K562 (cell line): Measurements from ENCODE around the gene LINC00305. TPM values are rescaled to one million over a fixed set of nuclear protein-coding genes. Genes with fewer than 3 reads are reported as not detected.

Source experiments
- ATAC-seq: fragments of 200-7000 bp; cut with Tn5 transposase; 3 replicates; pipeline ENCODE4 v1.9.1; 2020; ENCODE audit warnings: moderate library complexity
- BruUV-seq: library from RNA; stranded (reverse); fragments of 400-500 nt; replicated peaks from 2 replicates; lab custom pipeline; 2021; lab: Mats Ljungman, UMichigan
- CTCF ChIA-PET: fragments of 300-600 bp; formaldehyde crosslinking; extraction: SDS; loops from one replicate; lab custom pipeline; 2021; ENCODE audit warnings: low intra/inter-chr PET ratio; lab: Yijun Ruan, JAX
- POLR2A ChIA-PET: fragments of 300-600, 350-650 bp; sonication (Branson Sonifier 250); formaldehyde crosslinking; extraction: SDS; loops from one replicate; lab custom pipeline; 2021; ENCODE audit warnings: antibody characterized with exemption, inconsistent platforms; lab: Yijun Ruan, JAX
- DNase-seq, 4 experiments: peaks; one replicate each; pipeline versions ENCODE4 v3.0.0 to v3.0.0-alpha.2; 2011 to 2018; ENCODE audit warnings: low spot score in 3 of 4, mixed read lengths in 3 of 4; ENCODE audit errors: extremely low read depth in 1 of 4
- FAIRE-seq: peaks from 2 replicates; lab custom pipeline; 2011; peaks lifted over from hg19 to GRCh38; lab: Jason Lieb, UNC
- H2AFZ ChIP-seq: 2 replicates; pipeline ENCODE4 v1.6.0; 2011; ENCODE audit warnings: low read depth, low read length, control low read depth, inconsistent platforms
- H3K27ac ChIP-seq: fragments of 200-600 bp; 3 replicates; pipeline ENCODE4 v1.8.0; 2011; ENCODE audit warnings: low read depth, mild to moderate bottlenecking, control low read depth, inconsistent platforms, low read length, moderate library complexity, mixed read lengths; ENCODE audit errors: extremely low read depth
- H3K27me3 ChIP-seq, 2 experiments: fragments of 300-600 bp in 1 of 2; 2 replicates in 1 of 2; 3 replicates in 1 of 2; pipeline versions ENCODE4 v1.6.0 to v1.8.0; 2011; ENCODE audit warnings: inconsistent platforms in 2 of 2, low read length in 2 of 2, mild to moderate bottlenecking in 1 of 2, mixed read lengths in 1 of 2, moderate library complexity in 1 of 2; ENCODE audit not compliant: control insufficient read depth in 2 of 2, insufficient read depth in 2 of 2
- H3K36me3 ChIP-seq: fragments of 300-600 bp; 3 replicates; pipeline ENCODE4 v1.8.0; 2011; ENCODE audit warnings: mild to moderate bottlenecking, low read length, inconsistent platforms; ENCODE audit not compliant: control insufficient read depth, insufficient read depth
- H3K4me1 ChIP-seq, 2 experiments: fragments of 200-600 bp in 1 of 2; replicated peaks in 1 of 2; 2 replicates in 1 of 2; 3 replicates in 1 of 2; pipeline versions ENCODE4 v1.5.1 to v1.8.0; 2011; ENCODE audit warnings: inconsistent platforms in 2 of 2, low read length in 2 of 2, mild to moderate bottlenecking in 1 of 2, mixed read lengths in 1 of 2, moderate library complexity in 1 of 2; ENCODE audit not compliant: control insufficient read depth in 2 of 2, insufficient read depth in 2 of 2
- H3K4me2 ChIP-seq: 2 replicates; pipeline ENCODE4 v1.6.1; 2011; ENCODE audit warnings: low read length, control low read depth, inconsistent platforms, mixed read lengths; ENCODE audit not compliant: insufficient read depth
- H3K4me3 ChIP-seq: fragments of 200-600 bp; sonication (generic), shearing (Covaris generic); 2 replicates; pipeline ENCODE4 v1.5.1; 2016; ENCODE audit warnings: control low read depth, inconsistent platforms
- H3K79me2 ChIP-seq: fragments of 200-600 bp; 3 replicates; pipeline ENCODE4 v1.8.0; 2011; ENCODE audit warnings: low read length, inconsistent platforms; ENCODE audit not compliant: control insufficient read depth, insufficient read depth
- H3K9ac ChIP-seq, 2 experiments: 2 replicates each; pipeline versions ENCODE4 v1.6.0 to v1.6.1; 2011; ENCODE audit warnings: low read depth in 2 of 2, low read length in 2 of 2, control low read depth in 1 of 2, inconsistent platforms in 1 of 2, mild to moderate bottlenecking in 1 of 2, mixed read lengths in 1 of 2; ENCODE audit not compliant: insufficient read depth in 1 of 2
- H3K9me1 ChIP-seq: one replicate; pipeline ENCODE4 v1.6.0; 2011; ENCODE audit warnings: inconsistent platforms, mild to moderate bottlenecking, low read length, moderate library complexity; ENCODE audit not compliant: control insufficient read depth, insufficient read depth
- H3K9me3 ChIP-seq: replicated peaks from 2 replicates; pipeline ENCODE4 v1.5.1; 2011; ENCODE audit warnings: low read depth, low read length, inconsistent platforms; ENCODE audit not compliant: control insufficient read depth, insufficient read depth
- H4K20me1 ChIP-seq: replicated peaks from 2 replicates; pipeline ENCODE4 v1.6.1; 2011; ENCODE audit warnings: low read length, inconsistent platforms, mixed read lengths; ENCODE audit not compliant: control insufficient read depth, insufficient read depth
- HDAC6 ChIP-seq: IDR thresholded peaks from 2 replicates; pipeline ENCODE4 v1.6.1; 2012; ENCODE audit warnings: low read depth, mild to moderate bottlenecking, control low read depth, inconsistent platforms, low read length, moderate library complexity
- ILF3 ChIP-seq: fragments of 450-650 bp; IDR thresholded peaks from 2 replicates; pipeline ENCODE4 v1.6.1; 2018; ENCODE audit warnings: antibody characterized with exemption, mild to moderate bottlenecking, moderate library complexity, borderline replicate concordance
- MCM5 ChIP-seq: fragments of 450-650 bp; IDR thresholded peaks from 2 replicates; pipeline ENCODE4 v1.6.1; 2016; ENCODE audit warnings: low read depth
- MTA1 ChIP-seq: fragments of 450-650 bp; IDR thresholded peaks from 2 replicates; pipeline ENCODE4 v1.6.1; 2017; ENCODE audit warnings: borderline replicate concordance
- NEUROD1 ChIP-seq: fragments of 150-350 bp; IDR thresholded peaks from 2 replicates; pipeline ENCODE4 v1.6.1; 2014; ENCODE audit warnings: borderline replicate concordance, low read length, low read depth; ENCODE audit not compliant: partially characterized antibody
- SMAD2 ChIP-seq: fragments of 150-350 bp; IDR thresholded peaks from 2 replicates; pipeline ENCODE4 v1.6.1; 2014; ENCODE audit warnings: low read depth, mild to moderate bottlenecking, low read length
- SMARCC2 ChIP-seq: fragments of 450-650 bp; IDR thresholded peaks from 2 replicates; pipeline ENCODE4 v1.6.1; 2017; ENCODE audit warnings: antibody characterized with exemption, moderate library complexity, mild to moderate bottlenecking, low read depth
- SRSF3 ChIP-seq: fragments of 200-400 bp; formaldehyde crosslinking; IDR thresholded peaks from 2 replicates; pipeline ENCODE4 v1.6.1; 2016; ENCODE audit warnings: mild to moderate bottlenecking, low read length, moderate library complexity; ENCODE audit not compliant: insufficient read depth
- TCF7L2 ChIP-seq: fragments of 150-350 bp; IDR thresholded peaks from 2 replicates; pipeline ENCODE4 v1.6.1; 2016; ENCODE audit warnings: low read depth, mild to moderate bottlenecking, low read length, moderate library complexity
- ZNF24 ChIP-seq: fragments of 450-650 bp; IDR thresholded peaks from 2 replicates; pipeline ENCODE4 v1.6.1; 2016
- ZNF311 ChIP-seq: fragments of 250-450 bp; sonication (Bioruptor Pico); IDR thresholded peaks from 2 replicates; pipeline ENCODE4 v1.4.0; 2020; ENCODE audit warnings: mild to moderate bottlenecking, moderate library complexity
- WGBS: fragments of 100-300 bp; shearing (Covaris generic); methylation state at CpG from one replicate; pipeline ENCODE4 v1.1.6; 2016; ENCODE audit warnings: low coverage, mixed read lengths; ENCODE audit not compliant: insufficient coverage; ENCODE audit errors: missing lambda C conversion rate; 5-methylcytosine and 5-hydroxymethylcytosine counted together
- in situ Hi-C: fragments of 300-500 bp; cut with MboI; formaldehyde crosslinking; loops from 4 replicates; pipeline ENCODE4 v1.15.0; 2018; ENCODE audit warnings: inconsistent platforms, mixed read lengths
- intact Hi-C: fragments of 100-400 bp; cut with micrococcal nuclease; formaldehyde crosslinking; loops from 2 replicates; pipeline ENCODE4 v1.14.2; 2022
- polyA plus RNA-seq, 8 experiments: library from polyadenylated mRNA; depleted of rRNA in 4 of 8; stranded (reverse) in 5 of 8; unstranded in 3 of 8; fragments of >200 nt; fragmentation: Nextera tagmentation in 2 of 8; fragmentation: Illumina TruSeq in 1 of 8; extraction: Ambion mirVana in 2 of 8; extraction: Trizol in 1 of 8; gene quantifications; 2 replicates each; pipeline versions ENCODE4 v1.2.1 to v1.2.3, GENCODE V29; 2011 to 2014; ENCODE audit warnings: inconsistent platforms in 1 of 8, missing spikeins in 1 of 8
- total RNA-seq, 7 experiments: library from RNA; depleted of rRNA in 6 of 7; stranded (reverse); fragments of >200 nt in 6 of 7; fragmentation: Illumina TruSeq in 2 of 7; extraction: Trizol in 2 of 7; gene quantifications; 2 replicates each; pipeline versions ENCODE4 v1.2.1 to v1.2.3, GENCODE V29; 2011 to 2021; ENCODE audit warnings: low replicate concordance in 1 of 7
- TF ChIP-seq, protein P1 (sequence below): sonication (generic); formaldehyde crosslinking; IDR thresholded peaks from 2 replicates; pipeline ENCODE4 v1.8.1; 2022; ENCODE audit warnings: missing genetic modification reagents
- TF ChIP-seq, protein P2 (sequence below), 3 experiments: fragments of 200-800 bp in 1 of 3; fragments of 250-450 bp in 1 of 3; fragments of 450-650 bp in 1 of 3; sonication (Bioruptor Pico) in 1 of 3; sonication (Bioruptor generic) in 1 of 3; formaldehyde crosslinking in 1 of 3; IDR thresholded peaks; 2 replicates each; pipeline versions ENCODE4 v1.6.1 to v1.8.0; 2016 to 2022; ENCODE audit warnings: mild to moderate bottlenecking in 2 of 3, missing genetic modification characterization in 2 of 3, missing compliant biosample characterization in 1 of 3, moderate library complexity in 1 of 3

LINC00305 gene
- total and polyA plus RNA-seq, 9 of the 15 experiments (the other 6 are each of a cell fraction or from before 2014, with no cell fraction given): not detected

DNA sequence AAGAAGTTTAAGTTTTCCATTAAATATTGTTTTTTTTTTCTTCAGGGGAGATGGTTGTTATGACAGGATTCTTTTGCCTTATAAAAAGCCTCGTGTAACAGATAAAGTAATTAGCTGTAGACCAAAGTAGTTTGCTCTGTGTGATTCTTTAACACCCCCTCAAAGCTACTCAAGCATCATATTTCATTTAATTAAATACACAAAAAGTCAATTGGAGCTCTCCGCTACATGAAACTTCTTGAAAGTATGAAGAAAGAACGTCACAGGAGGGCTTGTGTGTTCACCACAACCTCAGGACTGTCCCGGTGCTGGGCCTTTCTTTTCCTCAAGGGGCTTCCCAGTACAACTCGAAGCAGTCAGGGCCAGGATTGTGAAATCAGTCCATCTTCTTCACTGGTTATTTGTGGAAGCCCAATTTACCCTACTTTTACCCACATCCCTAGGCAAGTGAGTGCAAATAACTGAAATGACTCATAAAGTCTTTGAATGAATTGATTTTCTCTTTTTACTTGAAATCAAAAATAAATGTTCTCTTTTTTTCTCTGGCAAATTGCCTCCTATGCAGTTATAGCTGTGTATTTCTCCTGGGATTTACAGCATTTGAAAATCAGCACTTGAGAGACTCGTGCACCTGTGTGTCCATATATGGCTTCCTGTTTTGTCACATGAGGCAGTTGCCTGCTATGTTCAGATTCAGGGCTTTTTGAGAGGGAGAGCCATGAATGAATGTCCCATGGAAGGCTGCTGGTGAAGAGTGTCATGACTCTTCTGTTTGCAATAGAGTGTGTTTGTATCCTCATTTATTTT lies 48.6 kb downstream of the LINC00305 start:
- Histone ChIP-seq H3K9me1 (no peaks in the 10 kb centered on the region), H3K9me3 (no peaks in the 10 kb centered on the region), H4K20me1 (no peaks in the 10 kb centered on the region), H3K27me3 (no peaks in the 10 kb centered on the region), H3K36me3 (no peaks in the 10 kb centered on the region), H3K27ac (no peak overlapping the region), H3K4me2 (no peak overlapping the region), H3K4me3 (no peak overlapping the region), H3K79me2 (no peaks in the 10 kb centered on the region), H3K4me1 (no peaks in the 10 kb centered on the region), H2AFZ (no peak overlapping the region), H3K9ac (no peak overlapping the region)
- intact Hi-C loops (no loop called here), in situ Hi-C loops (no loop called here)
- DNase-seq: no peak
- ChIA-PET POLR2A (no interaction called here), CTCF (no interaction called here)
- BruUV-seq: no TSS peak
- ATAC-seq: no peak
- TF ChIP-seq SMARCC2 (no peak), MTA1 (no peak), ZNF24 (no peak), HDAC6 (no peak), MCM5 (no peak), SMAD2 (no peak), ZNF311 (CRISPR knock-in tag) (no peak), SRSF3 (no peak), TCF7L2 (no peak), ILF3 (no peak), NEUROD1 (no peak)
- TF ChIP-seq, protein P1, sequence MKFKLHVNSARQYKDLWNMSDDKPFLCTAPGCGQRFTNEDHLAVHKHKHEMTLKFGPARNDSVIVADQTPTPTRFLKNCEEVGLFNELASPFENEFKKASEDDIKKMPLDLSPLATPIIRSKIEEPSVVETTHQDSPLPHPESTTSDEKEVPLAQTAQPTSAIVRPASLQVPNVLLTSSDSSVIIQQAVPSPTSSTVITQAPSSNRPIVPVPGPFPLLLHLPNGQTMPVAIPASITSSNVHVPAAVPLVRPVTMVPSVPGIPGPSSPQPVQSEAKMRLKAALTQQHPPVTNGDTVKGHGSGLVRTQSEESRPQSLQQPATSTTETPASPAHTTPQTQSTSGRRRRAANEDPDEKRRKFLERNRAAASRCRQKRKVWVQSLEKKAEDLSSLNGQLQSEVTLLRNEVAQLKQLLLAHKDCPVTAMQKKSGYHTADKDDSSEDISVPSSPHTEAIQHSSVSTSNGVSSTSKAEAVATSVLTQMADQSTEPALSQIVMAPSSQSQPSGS (CRISPR knock-in tag): no peak
- TF ChIP-seq, protein P2, sequence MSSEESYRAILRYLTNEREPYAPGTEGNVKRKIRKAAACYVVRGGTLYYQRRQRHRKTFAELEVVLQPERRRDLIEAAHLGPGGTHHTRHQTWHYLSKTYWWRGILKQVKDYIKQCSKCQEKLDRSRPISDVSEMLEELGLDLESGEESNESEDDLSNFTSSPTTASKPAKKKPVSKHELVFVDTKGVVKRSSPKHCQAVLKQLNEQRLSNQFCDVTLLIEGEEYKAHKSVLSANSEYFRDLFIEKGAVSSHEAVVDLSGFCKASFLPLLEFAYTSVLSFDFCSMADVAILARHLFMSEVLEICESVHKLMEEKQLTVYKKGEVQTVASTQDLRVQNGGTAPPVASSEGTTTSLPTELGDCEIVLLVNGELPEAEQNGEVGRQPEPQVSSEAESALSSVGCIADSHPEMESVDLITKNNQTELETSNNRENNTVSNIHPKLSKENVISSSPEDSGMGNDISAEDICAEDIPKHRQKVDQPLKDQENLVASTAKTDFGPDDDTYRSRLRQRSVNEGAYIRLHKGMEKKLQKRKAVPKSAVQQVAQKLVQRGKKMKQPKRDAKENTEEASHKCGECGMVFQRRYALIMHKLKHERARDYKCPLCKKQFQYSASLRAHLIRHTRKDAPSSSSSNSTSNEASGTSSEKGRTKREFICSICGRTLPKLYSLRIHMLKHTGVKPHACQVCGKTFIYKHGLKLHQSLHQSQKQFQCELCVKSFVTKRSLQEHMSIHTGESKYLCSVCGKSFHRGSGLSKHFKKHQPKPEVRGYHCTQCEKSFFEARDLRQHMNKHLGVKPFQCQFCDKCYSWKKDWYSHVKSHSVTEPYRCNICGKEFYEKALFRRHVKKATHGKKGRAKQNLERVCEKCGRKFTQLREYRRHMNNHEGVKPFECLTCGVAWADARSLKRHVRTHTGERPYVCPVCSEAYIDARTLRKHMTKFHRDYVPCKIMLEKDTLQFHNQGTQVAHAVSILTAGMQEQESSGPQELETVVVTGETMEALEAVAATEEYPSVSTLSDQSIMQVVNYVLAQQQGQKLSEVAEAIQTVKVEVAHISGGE (CRISPR knock-in tag; IDR thresholded peaks at IDR 0.05): no peak
- WGBS: 0% methylated on average over 6 of the region's 6 CpGs
- no peak for FAIRE-seq
